GM12874 (cell line): ENCODE measurements around the gene CTU2.

Experiments used
- CTCF ChIP-seq: IDR thresholded peaks from 2 replicates; pipeline ENCODE4 v1.5.1; 2011; ENCODE audit warnings: low read depth, mild to moderate bottlenecking, control low read depth, low read length, moderate library complexity; ENCODE audit not compliant: insufficient read depth

Gene CTU2

GRCh38 chr16:88754109-88754911 lies 48.0 kb downstream of the CTU2 start:
- TF ChIP-seq CTCF = no peak

GRCh38 chr16:88754912-88755744 lies 48.8 kb downstream of the CTU2 start:
- no peak for TF ChIP-seq CTCF

- TF ChIP-seq CTCF = no peak
Observed at GRCh38 chr16:88755745-88756443, 49.6 kb downstream of the CTU2 start.

- no peak for TF ChIP-seq CTCF
Observed at GRCh38 chr16:88758227-88758943, 52.1 kb downstream of the CTU2 start.

GRCh38 chr16:88758944-88759244 lies 52.6 kb downstream of the CTU2 start:
- no peak for TF ChIP-seq CTCF

- TF ChIP-seq CTCF = no peak
Observed at GRCh38 chr16:88759245-88759975, 53.1 kb downstream of the CTU2 start.
